Panc1 (cell line): ENCODE data around the gene BCAM. TPM values are rescaled to one million over a fixed set of nuclear protein-coding genes. Genes with fewer than 3 reads are reported as not detected.

Source experiments
- ATAC-seq: fragments of 200-7000 bp; cut with Tn5 transposase; 2 replicates; pipeline ENCODE4 v1.9.1; 2020; ENCODE audit warnings: mild to moderate bottlenecking, moderate library complexity
- BruUV-seq: library from RNA; stranded (reverse); fragments of 400-500 nt; replicated peaks from 2 replicates; lab custom pipeline; 2021; lab: Mats Ljungman, UMichigan
- CTCF ChIA-PET: fragments of 300-600 bp; sonication (Branson Sonifier 250); formaldehyde crosslinking; loops from one replicate; lab custom pipeline; 2022; ENCODE audit warnings: antibody characterized with exemption; lab: Charles Lee
- POLR2A ChIA-PET: fragments of 300-600 bp; sonication (Branson Sonifier 250); formaldehyde crosslinking; loops from one replicate; lab custom pipeline; 2022; ENCODE audit warnings: antibody characterized with exemption; lab: Charles Lee
- DNase-seq: peaks from one replicate; pipeline ENCODE4 v3.0.0-alpha.2; 2010; ENCODE audit warnings: low read depth, low spot score
- H3K27ac ChIP-seq: 2 replicates; pipeline ENCODE4 v1.5.1; 2011; ENCODE audit warnings: mild to moderate bottlenecking, low read length, inconsistent platforms
- H3K27me3 ChIP-seq: fragments of 200-500 bp; sonication (Bioruptor generic); 2 replicates; pipeline ENCODE4 v1.6.0; 2014; ENCODE audit warnings: low read length, inconsistent platforms; ENCODE audit not compliant: control insufficient read depth, insufficient read depth
- H3K36me3 ChIP-seq: fragments of 200-500 bp; sonication (Bioruptor generic); 2 replicates; pipeline ENCODE4 v1.5.1; 2014; ENCODE audit warnings: inconsistent platforms, mild to moderate bottlenecking, low read length, moderate library complexity; ENCODE audit not compliant: control insufficient read depth, insufficient read depth
- H3K4me1 ChIP-seq: 2 replicates; pipeline ENCODE4 v1.5.1; 2011; ENCODE audit warnings: inconsistent platforms, mild to moderate bottlenecking, low read length, moderate library complexity; ENCODE audit not compliant: control insufficient read depth, insufficient read depth
- H3K4me3 ChIP-seq, 2 experiments: 2 replicates each; pipeline ENCODE4 v1.5.1; 2011 to 2012; ENCODE audit warnings: low read depth in 2 of 2, low read length in 2 of 2, mild to moderate bottlenecking in 2 of 2, inconsistent platforms in 1 of 2, moderate library complexity in 1 of 2
- H3K9me3 ChIP-seq: fragments of 200-500 bp; sonication (Bioruptor generic); 2 replicates; pipeline ENCODE4 v1.5.1; 2014; ENCODE audit warnings: low read depth, mild to moderate bottlenecking, inconsistent platforms, low read length, moderate library complexity; ENCODE audit not compliant: control insufficient read depth, insufficient read depth
- POLR2AphosphoS5 ChIP-seq: IDR thresholded peaks from 2 replicates; pipeline ENCODE4 v1.6.1; 2012; ENCODE audit warnings: mild to moderate bottlenecking, low read depth, low read length, moderate library complexity
- SIN3A ChIP-seq: IDR thresholded peaks from 2 replicates; pipeline ENCODE4 v1.6.1; 2012; ENCODE audit warnings: low read depth, mild to moderate bottlenecking, low read length, moderate library complexity, borderline replicate concordance; ENCODE audit not compliant: insufficient read depth
- TCF7L2 ChIP-seq: IDR thresholded peaks from 2 replicates; pipeline ENCODE4 v1.6.1; 2011; ENCODE audit warnings: mild to moderate bottlenecking, low read depth, low read length, inconsistent platforms
- in situ Hi-C: cut with HindIII; loops from 2 replicates; pipeline ENCODE4 v1.10.0; 2016; ENCODE audit warnings: low sequenced_read_pairs, low pct_unique_long_range_greater_than_20kb
- intact Hi-C: fragments of 100-400 bp; cut with micrococcal nuclease; formaldehyde crosslinking; loops from one replicate; pipeline ENCODE4 v1.10.0; 2022; ENCODE audit not compliant: unreplicated experiment
- total RNA-seq: library from RNA; stranded (reverse); gene quantifications from one replicate; pipeline ENCODE4 v1.2.1, GENCODE V29; 2021; ENCODE audit not compliant: unreplicated experiment
- TF ChIP-seq, protein P1 (sequence below): fragments of 450-650 bp; IDR thresholded peaks from 2 replicates; pipeline ENCODE4 v1.5.1; 2017; ENCODE audit warnings: mild to moderate bottlenecking
- TF ChIP-seq, protein P2 (sequence below), 2 experiments: IDR thresholded peaks; 2 replicates each; pipeline ENCODE4 v1.6.1; 2011 to 2012; ENCODE audit warnings: low read depth in 2 of 2, control low read depth in 1 of 2, low read length in 1 of 2, mild to moderate bottlenecking in 1 of 2, moderate library complexity in 1 of 2; ENCODE audit not compliant: insufficient read depth in 1 of 2

BCAM gene
- total RNA-seq, 1 experiment from 2014 or later, result 21.5 TPM

DNA sequence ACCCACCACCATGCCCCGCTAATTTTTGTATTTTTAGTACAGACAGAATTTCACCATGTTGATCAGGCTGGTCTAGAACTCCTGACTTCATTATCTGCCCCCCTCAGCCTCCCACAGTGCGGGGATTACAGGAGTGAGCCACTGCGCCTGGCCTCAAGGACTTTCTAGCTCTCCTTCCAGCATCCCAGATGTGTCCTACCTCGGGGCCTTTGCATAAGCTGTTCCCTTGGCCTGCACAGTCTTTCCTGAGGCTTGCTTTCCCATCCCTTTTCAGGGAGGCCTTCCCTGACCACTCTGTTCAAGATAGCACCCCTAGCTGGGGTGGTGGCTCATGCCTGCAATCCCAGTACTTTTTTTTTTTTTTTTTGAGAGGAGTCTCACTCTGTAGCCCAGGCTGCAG, 14.3 kb upstream of the BCAM start:
- Histone ChIP-seq H3K27ac (no peak overlapping the region), H3K9me3 (no peaks in the 10 kb centered on the region), H3K27me3 (no peaks in the 10 kb centered on the region), H3K36me3 (no peaks in the 10 kb centered on the region), H3K4me3 (no peak overlapping the region), H3K4me1 (peaks cover 6% of the 10 kb centered on the region)
- CTCF ChIA-PET, result no interaction called here
- intact Hi-C loops, result loop anchor here (5.0 kb wide), 1 partner anchor 48 kb away; no protein-coding TSS in a partner anchor
- ATAC-seq (no peak), DNase-seq (no peak)
- in situ Hi-C loops, result no loop called here
- no TSS peak for BruUV-seq
- POLR2A ChIA-PET, result no interaction called here
- TF ChIP-seq POLR2AphosphoS5 (no peak), TCF7L2 (no peak), SIN3A (no peak)
- TF ChIP-seq, protein P1, sequence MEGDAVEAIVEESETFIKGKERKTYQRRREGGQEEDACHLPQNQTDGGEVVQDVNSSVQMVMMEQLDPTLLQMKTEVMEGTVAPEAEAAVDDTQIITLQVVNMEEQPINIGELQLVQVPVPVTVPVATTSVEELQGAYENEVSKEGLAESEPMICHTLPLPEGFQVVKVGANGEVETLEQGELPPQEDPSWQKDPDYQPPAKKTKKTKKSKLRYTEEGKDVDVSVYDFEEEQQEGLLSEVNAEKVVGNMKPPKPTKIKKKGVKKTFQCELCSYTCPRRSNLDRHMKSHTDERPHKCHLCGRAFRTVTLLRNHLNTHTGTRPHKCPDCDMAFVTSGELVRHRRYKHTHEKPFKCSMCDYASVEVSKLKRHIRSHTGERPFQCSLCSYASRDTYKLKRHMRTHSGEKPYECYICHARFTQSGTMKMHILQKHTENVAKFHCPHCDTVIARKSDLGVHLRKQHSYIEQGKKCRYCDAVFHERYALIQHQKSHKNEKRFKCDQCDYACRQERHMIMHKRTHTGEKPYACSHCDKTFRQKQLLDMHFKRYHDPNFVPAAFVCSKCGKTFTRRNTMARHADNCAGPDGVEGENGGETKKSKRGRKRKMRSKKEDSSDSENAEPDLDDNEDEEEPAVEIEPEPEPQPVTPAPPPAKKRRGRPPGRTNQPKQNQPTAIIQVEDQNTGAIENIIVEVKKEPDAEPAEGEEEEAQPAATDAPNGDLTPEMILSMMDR, result no peak
- TF ChIP-seq, protein P2, sequence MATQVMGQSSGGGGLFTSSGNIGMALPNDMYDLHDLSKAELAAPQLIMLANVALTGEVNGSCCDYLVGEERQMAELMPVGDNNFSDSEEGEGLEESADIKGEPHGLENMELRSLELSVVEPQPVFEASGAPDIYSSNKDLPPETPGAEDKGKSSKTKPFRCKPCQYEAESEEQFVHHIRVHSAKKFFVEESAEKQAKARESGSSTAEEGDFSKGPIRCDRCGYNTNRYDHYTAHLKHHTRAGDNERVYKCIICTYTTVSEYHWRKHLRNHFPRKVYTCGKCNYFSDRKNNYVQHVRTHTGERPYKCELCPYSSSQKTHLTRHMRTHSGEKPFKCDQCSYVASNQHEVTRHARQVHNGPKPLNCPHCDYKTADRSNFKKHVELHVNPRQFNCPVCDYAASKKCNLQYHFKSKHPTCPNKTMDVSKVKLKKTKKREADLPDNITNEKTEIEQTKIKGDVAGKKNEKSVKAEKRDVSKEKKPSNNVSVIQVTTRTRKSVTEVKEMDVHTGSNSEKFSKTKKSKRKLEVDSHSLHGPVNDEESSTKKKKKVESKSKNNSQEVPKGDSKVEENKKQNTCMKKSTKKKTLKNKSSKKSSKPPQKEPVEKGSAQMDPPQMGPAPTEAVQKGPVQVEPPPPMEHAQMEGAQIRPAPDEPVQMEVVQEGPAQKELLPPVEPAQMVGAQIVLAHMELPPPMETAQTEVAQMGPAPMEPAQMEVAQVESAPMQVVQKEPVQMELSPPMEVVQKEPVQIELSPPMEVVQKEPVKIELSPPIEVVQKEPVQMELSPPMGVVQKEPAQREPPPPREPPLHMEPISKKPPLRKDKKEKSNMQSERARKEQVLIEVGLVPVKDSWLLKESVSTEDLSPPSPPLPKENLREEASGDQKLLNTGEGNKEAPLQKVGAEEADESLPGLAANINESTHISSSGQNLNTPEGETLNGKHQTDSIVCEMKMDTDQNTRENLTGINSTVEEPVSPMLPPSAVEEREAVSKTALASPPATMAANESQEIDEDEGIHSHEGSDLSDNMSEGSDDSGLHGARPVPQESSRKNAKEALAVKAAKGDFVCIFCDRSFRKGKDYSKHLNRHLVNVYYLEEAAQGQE (IDR thresholded peaks at IDR 0.05; ENCODE audit: insufficient read depth in 1 of 2, low read depth in 2 of 2, low read length in 1 of 2), result no peak

GRCh38 chr19:44795398-44795987, 13.4 kb upstream of the BCAM start:
- BruUV-seq, result no TSS peak
- intact Hi-C loops, result loop anchor here (5.0 kb wide), 1 partner anchor 47 kb away; no protein-coding TSS in a partner anchor
- Histone ChIP-seq H3K27ac (no peak overlapping the region), H3K9me3 (no peaks in the 10 kb centered on the region), H3K27me3 (no peaks in the 10 kb centered on the region), H3K4me1 (peaks cover 12% of the 10 kb centered on the region), H3K4me3 (no peak overlapping the region), H3K36me3 (no peaks in the 10 kb centered on the region)
- ChIA-PET CTCF (no interaction called here), POLR2A (no interaction called here)
- ATAC-seq (no peak), DNase-seq (no peak)
- TF ChIP-seq, protein P1, result no peak
- TF ChIP-seq TCF7L2, result no peak
- TF ChIP-seq SIN3A, result no peak
- TF ChIP-seq, protein P2 (IDR thresholded peaks at IDR 0.05; ENCODE audit: insufficient read depth in 1 of 2, low read depth in 2 of 2, low read length in 1 of 2), result no peak
- no peak for TF ChIP-seq POLR2AphosphoS5
- in situ Hi-C loops, result no loop called here
